SU-DHL-6 (cell line): ENCODE results near the gene PLSCR5.

Experiments
- H2AFZ ChIP-seq: fragments of 200-600 bp; sonication (generic); 2 replicates; pipeline ENCODE4 v1.6.1; 2014; ENCODE audit warnings: low read depth, mild to moderate bottlenecking, moderate library complexity, mixed read lengths, antibody characterized with exemption, low read length; ENCODE audit not compliant: severe bottlenecking
- H3F3A ChIP-seq: fragments of 200-600 bp; shearing (Covaris generic); 2 replicates; pipeline ENCODE4 v1.6.0; 2016; ENCODE audit warnings: antibody characterized with exemption, mild to moderate bottlenecking; ENCODE audit not compliant: insufficient read depth
- H3K27ac ChIP-seq: fragments of 200-600 bp; sonication (generic); 2 replicates; pipeline ENCODE4 v1.5.1; 2016; ENCODE audit warnings: low read depth, mild to moderate bottlenecking, low read length, moderate library complexity, mixed read lengths
- H3K27me3 ChIP-seq: fragments of 200-600 bp; sonication (generic), shearing (Covaris generic); 2 replicates; pipeline ENCODE4 v1.6.0; 2014; ENCODE audit warnings: mild to moderate bottlenecking, low read length
- H3K36me3 ChIP-seq: fragments of 200-600 bp; sonication (generic); 2 replicates; pipeline ENCODE4 v1.6.1; 2014; ENCODE audit warnings: mild to moderate bottlenecking, low read length, mixed read lengths
- H3K4me2 ChIP-seq: fragments of 300-600, 200-600 bp; shearing (Covaris generic), sonication (generic); 2 replicates; pipeline ENCODE4 v1.6.0; 2014; ENCODE audit warnings: low read length, low read depth, mild to moderate bottlenecking; ENCODE audit not compliant: poor library complexity, severe bottlenecking
- H3K4me3 ChIP-seq: fragments of 200-600 bp; sonication (generic); 2 replicates; pipeline ENCODE4 v1.5.1; 2014; ENCODE audit warnings: antibody characterized with exemption, low read length, mild to moderate bottlenecking, mixed read lengths; ENCODE audit not compliant: insufficient read depth, poor library complexity, severe bottlenecking
- H3K79me2 ChIP-seq: fragments of 200-600 bp; sonication (generic); 2 replicates; pipeline ENCODE4 v1.6.1; 2014; ENCODE audit warnings: mild to moderate bottlenecking, low read length, moderate library complexity; ENCODE audit not compliant: insufficient read depth
- H3K9ac ChIP-seq: fragments of 200-600 bp; sonication (generic); 2 replicates; pipeline ENCODE4 v1.7.0; 2014; ENCODE audit warnings: mild to moderate bottlenecking, low read length
- H3K9me2 ChIP-seq: fragments of 200-600 bp; sonication (generic); replicated peaks from 2 replicates; pipeline ENCODE4 v1.6.1; 2014; ENCODE audit warnings: low read length; ENCODE audit not compliant: insufficient read depth
- H3K9me3 ChIP-seq: fragments of 200-600 bp; sonication (generic); 2 replicates; pipeline ENCODE4 v1.6.1; 2014; ENCODE audit warnings: low read length, mixed read lengths; ENCODE audit not compliant: insufficient read depth
- H4K20me1 ChIP-seq: fragments of 200-600 bp; sonication (generic); 2 replicates; pipeline ENCODE4 v1.6.1; 2014; ENCODE audit warnings: low read depth, mild to moderate bottlenecking, antibody characterized with exemption, low read length, moderate library complexity, mixed read lengths
- EZH2phosphoT487 ChIP-seq: fragments of 200-600 bp; sonication (generic), shearing (Covaris generic); conservative IDR thresholded peaks from 2 replicates; pipeline ENCODE4 v1.6.1; 2018; ENCODE audit warnings: mild to moderate bottlenecking, antibody characterized with exemption, low read length, moderate library complexity, mixed read lengths
- TF ChIP-seq, protein P1 (sequence below): fragments of 200-600 bp; sonication (generic); IDR thresholded peaks from one replicate; pipeline ENCODE4 v1.5.1; 2017; ENCODE audit warnings: antibody characterized with exemption, mild to moderate bottlenecking, low read length, moderate library complexity; ENCODE audit not compliant: insufficient read depth, poor library complexity, severe bottlenecking

The PLSCR5 gene

DNA sequence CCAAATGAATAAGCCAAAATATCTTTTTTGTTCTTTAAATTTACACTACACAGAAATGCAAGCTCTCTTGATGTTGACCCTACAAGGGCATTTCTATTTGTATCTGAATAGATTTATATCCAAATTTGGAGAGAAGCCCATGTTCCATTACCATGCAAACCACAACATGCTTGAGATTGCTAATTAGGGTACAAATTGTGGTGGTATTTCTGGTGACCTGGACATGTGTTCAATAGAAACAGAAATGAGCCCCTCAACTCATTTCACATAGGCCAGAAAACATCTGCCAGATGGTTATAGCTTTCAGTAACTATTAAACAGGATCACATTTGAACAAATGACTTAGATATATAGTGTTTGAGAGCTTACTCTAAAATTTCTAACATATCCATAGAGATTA is 23.5 kb upstream of the PLSCR5 start:
- H3K4me3 ChIP-seq: no peak overlapping the region
- no peaks in the 10 kb centered on the region for H4K20me1 ChIP-seq
- no peaks in the 10 kb centered on the region for H3K79me2 ChIP-seq
- no peaks in the 10 kb centered on the region for H3K9me3 ChIP-seq
- H3K27ac ChIP-seq: no peak overlapping the region
- no peaks in the 10 kb centered on the region for H3K36me3 ChIP-seq
- H3K9me2 ChIP-seq: no peaks in the 10 kb centered on the region
- no peak overlapping the region for H2AFZ ChIP-seq
- no peak overlapping the region for H3K9ac ChIP-seq
- TF ChIP-seq, protein P1, sequence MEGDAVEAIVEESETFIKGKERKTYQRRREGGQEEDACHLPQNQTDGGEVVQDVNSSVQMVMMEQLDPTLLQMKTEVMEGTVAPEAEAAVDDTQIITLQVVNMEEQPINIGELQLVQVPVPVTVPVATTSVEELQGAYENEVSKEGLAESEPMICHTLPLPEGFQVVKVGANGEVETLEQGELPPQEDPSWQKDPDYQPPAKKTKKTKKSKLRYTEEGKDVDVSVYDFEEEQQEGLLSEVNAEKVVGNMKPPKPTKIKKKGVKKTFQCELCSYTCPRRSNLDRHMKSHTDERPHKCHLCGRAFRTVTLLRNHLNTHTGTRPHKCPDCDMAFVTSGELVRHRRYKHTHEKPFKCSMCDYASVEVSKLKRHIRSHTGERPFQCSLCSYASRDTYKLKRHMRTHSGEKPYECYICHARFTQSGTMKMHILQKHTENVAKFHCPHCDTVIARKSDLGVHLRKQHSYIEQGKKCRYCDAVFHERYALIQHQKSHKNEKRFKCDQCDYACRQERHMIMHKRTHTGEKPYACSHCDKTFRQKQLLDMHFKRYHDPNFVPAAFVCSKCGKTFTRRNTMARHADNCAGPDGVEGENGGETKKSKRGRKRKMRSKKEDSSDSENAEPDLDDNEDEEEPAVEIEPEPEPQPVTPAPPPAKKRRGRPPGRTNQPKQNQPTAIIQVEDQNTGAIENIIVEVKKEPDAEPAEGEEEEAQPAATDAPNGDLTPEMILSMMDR: no peak
- TF ChIP-seq EZH2phosphoT487: no peak
- no peaks in the 10 kb centered on the region for H3K27me3 ChIP-seq
- no peak overlapping the region for H3K4me2 ChIP-seq
- no peaks in the 10 kb centered on the region for H3F3A ChIP-seq

DNA sequence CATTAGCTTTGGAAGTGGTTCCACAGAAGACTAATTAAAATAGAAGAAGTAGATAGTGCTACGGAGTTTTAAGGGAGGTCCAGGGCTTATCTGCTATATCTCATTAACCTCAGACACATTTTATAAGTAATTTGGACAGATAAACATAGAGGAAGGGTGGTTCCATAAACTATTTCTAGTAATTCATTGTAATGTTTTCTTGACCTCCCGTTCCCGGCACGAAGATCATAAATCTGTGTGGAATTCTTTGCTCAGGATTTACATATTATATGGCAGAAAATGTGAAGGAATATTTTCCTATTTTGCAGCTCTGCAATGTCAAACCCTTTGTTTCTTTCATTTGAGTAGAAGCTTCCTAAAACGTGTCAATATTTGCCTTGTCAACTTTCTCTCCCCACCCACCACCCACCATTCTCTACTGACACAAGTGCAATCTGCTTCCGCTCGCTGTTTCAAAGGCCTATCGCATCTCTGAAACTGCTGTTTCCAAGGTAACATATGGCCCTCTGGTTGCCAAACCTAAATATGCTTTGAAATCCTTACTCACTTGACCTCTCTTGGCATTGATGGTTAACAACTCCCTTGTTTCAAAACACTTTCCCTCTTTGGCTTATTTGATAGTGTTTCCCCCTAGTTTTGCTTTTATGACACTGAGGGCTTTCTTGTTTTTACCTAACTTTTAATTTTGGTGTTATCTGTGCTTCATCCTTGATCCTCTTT is 21.4 kb upstream of the PLSCR5 start:
- no peaks in the 10 kb centered on the region for H3K79me2 ChIP-seq
- no peak overlapping the region for H2AFZ ChIP-seq
- TF ChIP-seq, protein P1: no peak
- no peak for TF ChIP-seq EZH2phosphoT487
- no peaks in the 10 kb centered on the region for H3K36me3 ChIP-seq
- no peak overlapping the region for H3K4me3 ChIP-seq
- H3K9me2 ChIP-seq: no peaks in the 10 kb centered on the region
- no peaks in the 10 kb centered on the region for H4K20me1 ChIP-seq
- no peaks in the 10 kb centered on the region for H3K27me3 ChIP-seq
- H3K27ac ChIP-seq: no peak overlapping the region
- H3F3A ChIP-seq: no peaks in the 10 kb centered on the region
- H3K4me2 ChIP-seq: no peak overlapping the region
- H3K9ac ChIP-seq: no peak overlapping the region
- no peaks in the 10 kb centered on the region for H3K9me3 ChIP-seq

DNA sequence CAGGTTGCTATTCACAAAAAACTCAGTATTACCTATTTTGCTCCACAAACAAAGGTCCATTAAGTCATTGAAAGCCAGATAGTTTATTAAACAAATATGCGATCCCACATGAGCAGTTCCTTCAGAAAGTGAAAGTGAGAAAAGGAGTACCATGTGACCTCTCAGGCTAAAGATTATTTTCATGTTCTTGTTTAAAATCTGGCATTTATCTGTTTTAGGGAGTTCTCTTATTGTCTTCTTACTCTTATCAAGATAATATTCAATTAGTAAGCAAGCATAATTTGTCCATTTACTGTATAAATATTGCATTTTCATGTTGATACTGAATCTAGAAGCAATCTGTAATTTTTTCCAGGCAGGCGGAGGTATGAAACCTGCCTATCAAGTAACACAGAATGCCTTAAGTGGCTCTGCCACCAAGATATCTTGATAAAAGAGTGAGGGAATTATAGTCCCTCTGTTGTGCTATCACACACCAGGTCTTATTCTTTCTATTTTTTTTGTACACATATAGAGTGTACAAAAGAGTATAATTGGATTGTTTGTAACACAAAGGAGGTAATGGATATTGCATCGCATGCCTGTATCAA is 20.1 kb upstream of the PLSCR5 start:
- no peaks in the 10 kb centered on the region for H3K9me2 ChIP-seq
- no peaks in the 10 kb centered on the region for H3K36me3 ChIP-seq
- no peaks in the 10 kb centered on the region for H3K27me3 ChIP-seq
- H3K79me2 ChIP-seq: no peaks in the 10 kb centered on the region
- no peak overlapping the region for H2AFZ ChIP-seq
- H3K9ac ChIP-seq: no peak overlapping the region
- no peak overlapping the region for H3K4me3 ChIP-seq
- no peaks in the 10 kb centered on the region for H4K20me1 ChIP-seq
- no peaks in the 10 kb centered on the region for H3F3A ChIP-seq
- TF ChIP-seq, protein P1: no peak
- no peak for TF ChIP-seq EZH2phosphoT487
- no peaks in the 10 kb centered on the region for H3K9me3 ChIP-seq
- no peak overlapping the region for H3K4me2 ChIP-seq
- no peak overlapping the region for H3K27ac ChIP-seq
